Body of pancreas (tissue), 4 donors: ENCODE measurements around the gene ABHD17A. TPM values are rescaled to one million over a fixed set of nuclear protein-coding genes. Genes with fewer than 3 reads are reported as not detected.

Experiments
- ATAC-seq: fragments of 150-250 bp; one replicate; pipeline ENCODE4 v1.9.1; 2016
- DNase-seq, 4 donors: peaks; one replicate each; pipeline ENCODE4 v3.0.0-alpha.2; 2019
- H3K27ac ChIP-seq, 4 donors: fragments of 200-600 bp; sonication (generic); 1 replicate in 3 of 4; 2 replicates in 1 of 4; pipeline versions ENCODE4 v1.5.1 to v1.6.1; 2016 to 2019; ENCODE audit warnings: mild to moderate bottlenecking in 1 of 4, mixed read lengths in 1 of 4, moderate library complexity in 1 of 4
- H3K27me3 ChIP-seq, 2 donors: fragments of 200-600 bp; sonication (generic); one replicate each; pipeline ENCODE4 v1.6.0; 2016; ENCODE audit warnings: mild to moderate bottlenecking in 1 of 2
- H3K36me3 ChIP-seq, 2 donors: fragments of 200-600 bp; sonication (generic); replicated peaks in 1 of 2; 2 replicates each; pipeline ENCODE4 v1.5.1; 2016; ENCODE audit warnings: low read depth in 2 of 2; ENCODE audit not compliant: insufficient read depth in 1 of 2
- H3K4me1 ChIP-seq: fragments of 200-600 bp; sonication (generic); one replicate; pipeline ENCODE4 v1.6.0; 2016
- H3K4me3 ChIP-seq, 2 donors: fragments of 200-600 bp; sonication (generic); 1 replicate in 1 of 2; 2 replicates in 1 of 2; pipeline ENCODE4 v1.5.1; 2016 to 2019
- H3K9me3 ChIP-seq, 3 donors: fragments of 200-600 bp; sonication (generic); 1 replicate in 2 of 3; 2 replicates in 1 of 3; pipeline ENCODE4 v1.5.1; 2016
- POLR2A ChIP-seq, 3 donors: fragments of 450-650 bp; IDR thresholded peaks; one replicate each; pipeline ENCODE4 v1.6.1; 2016; ENCODE audit warnings: antibody characterized with exemption in 3 of 3, mild to moderate bottlenecking in 2 of 3
- WGBS, 2 donors: methylation state at CpG; one replicate each; pipeline ENCODE4 v1.1.5; 2017; 5-methylcytosine and 5-hydroxymethylcytosine counted together
- intact Hi-C: fragments of 100-400 bp; cut with DNase I; formaldehyde crosslinking; loops from one replicate; pipeline ENCODE4 v1.15.1; 2023
- total RNA-seq, 2 donors: library from RNA; depleted of rRNA; stranded (reverse); fragments of >200 nt; gene quantifications; one replicate each; pipeline ENCODE4 v1.1.0, GENCODE V29; 2016
- TF ChIP-seq, protein P1 (sequence below), 7 experiments: fragments of 450-650 bp in 4 of 7; fragments of 200-600 bp in 3 of 7; sonication (generic) in 3 of 7; IDR thresholded peaks; one replicate each; pipeline ENCODE4 v1.5.1; 2016 to 2019; ENCODE audit warnings: antibody characterized with exemption in 7 of 7

ABHD17A gene
- total RNA-seq, 2 donors from 2014 or later = 56.8 to 100 TPM

DNA sequence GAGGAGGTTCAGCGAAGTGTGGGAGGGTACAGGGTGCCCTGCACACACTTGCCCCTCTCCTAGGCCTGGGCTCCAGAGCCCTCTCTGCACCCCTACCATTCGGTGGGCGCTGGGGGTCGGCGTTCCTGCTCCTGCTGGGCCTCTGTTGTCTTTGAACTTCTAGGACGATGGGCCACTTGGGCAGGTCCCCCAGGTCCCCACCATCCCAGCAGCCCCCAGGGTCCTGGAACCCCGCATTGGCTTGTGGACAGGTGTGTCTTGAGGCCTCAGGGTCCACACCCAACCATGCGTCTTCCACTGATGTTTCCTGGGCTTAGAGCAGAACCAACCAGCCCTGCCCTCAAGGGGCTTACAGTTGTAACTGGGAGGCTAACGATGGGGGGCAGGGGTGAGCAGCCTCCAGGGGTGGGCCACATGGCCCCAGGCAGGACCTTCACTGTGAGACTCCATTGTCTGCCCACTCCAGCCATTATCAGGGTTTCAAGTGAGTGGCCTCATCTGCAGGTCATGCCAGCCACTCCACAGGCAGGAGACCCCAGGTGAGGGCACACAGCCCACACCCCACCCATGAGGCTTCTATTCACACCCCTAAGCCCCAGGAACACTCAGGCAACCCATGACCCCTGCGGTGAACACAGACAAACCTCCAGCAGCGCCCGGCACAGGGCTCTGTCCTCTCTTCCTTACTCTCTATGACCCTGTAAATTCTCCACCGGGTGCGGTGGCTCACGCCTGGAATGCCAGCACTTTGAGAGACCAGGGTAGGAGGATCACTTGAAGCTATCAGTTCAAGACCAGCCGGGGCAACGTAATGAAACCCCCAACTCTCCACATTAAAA, 19.9 kb downstream of the ABHD17A start:
- H3K4me1 ChIP-seq = peaks cover 32% of the 10 kb centered on the region
- H3K36me3 ChIP-seq = no peaks in the 10 kb centered on the region
- H3K27ac ChIP-seq = peak overlapping the region; percentile 48 to 92 (median 78)
- no peaks in the 10 kb centered on the region for H3K27me3 ChIP-seq
- intact Hi-C loops = no loop called here
- DNase-seq (peak in 1 of 4 donors; percentile 15), ATAC-seq (no peak)
- no peaks in the 10 kb centered on the region for H3K9me3 ChIP-seq
- WGBS, 2 donors = 80 to 95% methylated on average over 10 to 14 of the region's 17 CpGs
- no peak overlapping the region for H3K4me3 ChIP-seq
- TF ChIP-seq, protein P1, sequence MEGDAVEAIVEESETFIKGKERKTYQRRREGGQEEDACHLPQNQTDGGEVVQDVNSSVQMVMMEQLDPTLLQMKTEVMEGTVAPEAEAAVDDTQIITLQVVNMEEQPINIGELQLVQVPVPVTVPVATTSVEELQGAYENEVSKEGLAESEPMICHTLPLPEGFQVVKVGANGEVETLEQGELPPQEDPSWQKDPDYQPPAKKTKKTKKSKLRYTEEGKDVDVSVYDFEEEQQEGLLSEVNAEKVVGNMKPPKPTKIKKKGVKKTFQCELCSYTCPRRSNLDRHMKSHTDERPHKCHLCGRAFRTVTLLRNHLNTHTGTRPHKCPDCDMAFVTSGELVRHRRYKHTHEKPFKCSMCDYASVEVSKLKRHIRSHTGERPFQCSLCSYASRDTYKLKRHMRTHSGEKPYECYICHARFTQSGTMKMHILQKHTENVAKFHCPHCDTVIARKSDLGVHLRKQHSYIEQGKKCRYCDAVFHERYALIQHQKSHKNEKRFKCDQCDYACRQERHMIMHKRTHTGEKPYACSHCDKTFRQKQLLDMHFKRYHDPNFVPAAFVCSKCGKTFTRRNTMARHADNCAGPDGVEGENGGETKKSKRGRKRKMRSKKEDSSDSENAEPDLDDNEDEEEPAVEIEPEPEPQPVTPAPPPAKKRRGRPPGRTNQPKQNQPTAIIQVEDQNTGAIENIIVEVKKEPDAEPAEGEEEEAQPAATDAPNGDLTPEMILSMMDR (IDR thresholded peaks at IDR 0.05) = no peak
- no peak for TF ChIP-seq POLR2A (IDR thresholded peaks at IDR 0.05)

DNA sequence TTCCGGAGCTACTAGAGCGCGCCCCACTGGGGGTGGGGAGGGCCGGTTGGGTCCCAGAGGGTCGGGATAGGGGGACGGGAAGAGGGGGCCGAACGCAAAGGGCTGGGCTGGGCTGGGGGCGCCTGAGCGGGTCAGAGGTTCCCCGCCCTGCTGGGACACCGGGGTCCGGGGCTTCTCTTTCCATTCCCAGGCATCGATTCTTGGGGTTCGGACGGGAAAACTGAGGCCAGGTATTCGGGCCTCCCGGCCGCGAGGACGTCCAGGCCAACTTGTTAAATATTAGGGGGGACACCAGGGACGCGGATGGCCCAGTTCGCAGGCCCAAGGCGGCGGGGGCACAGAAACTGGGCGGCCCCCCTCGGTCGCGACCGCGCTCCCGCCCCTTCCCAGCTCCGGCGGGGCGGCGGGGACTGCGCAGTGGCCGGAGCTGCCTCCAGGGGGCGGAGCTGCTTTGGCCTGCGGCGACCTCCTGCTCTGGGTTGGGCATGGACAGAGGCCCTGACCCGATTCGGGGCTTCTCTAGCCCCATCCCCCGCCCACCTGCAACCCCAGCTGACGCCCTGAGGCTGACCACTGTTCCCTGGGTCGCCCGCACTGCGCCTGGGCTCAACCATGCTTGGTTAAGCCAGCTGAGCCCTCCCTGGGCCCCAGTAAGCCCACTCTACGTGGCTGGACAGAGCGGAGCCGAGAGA, 20.7 kb downstream of the ABHD17A start:
- 7 to 27% methylated on average over 6 to 51 of the region's 52 CpGs for WGBS, 2 donors

DNA sequence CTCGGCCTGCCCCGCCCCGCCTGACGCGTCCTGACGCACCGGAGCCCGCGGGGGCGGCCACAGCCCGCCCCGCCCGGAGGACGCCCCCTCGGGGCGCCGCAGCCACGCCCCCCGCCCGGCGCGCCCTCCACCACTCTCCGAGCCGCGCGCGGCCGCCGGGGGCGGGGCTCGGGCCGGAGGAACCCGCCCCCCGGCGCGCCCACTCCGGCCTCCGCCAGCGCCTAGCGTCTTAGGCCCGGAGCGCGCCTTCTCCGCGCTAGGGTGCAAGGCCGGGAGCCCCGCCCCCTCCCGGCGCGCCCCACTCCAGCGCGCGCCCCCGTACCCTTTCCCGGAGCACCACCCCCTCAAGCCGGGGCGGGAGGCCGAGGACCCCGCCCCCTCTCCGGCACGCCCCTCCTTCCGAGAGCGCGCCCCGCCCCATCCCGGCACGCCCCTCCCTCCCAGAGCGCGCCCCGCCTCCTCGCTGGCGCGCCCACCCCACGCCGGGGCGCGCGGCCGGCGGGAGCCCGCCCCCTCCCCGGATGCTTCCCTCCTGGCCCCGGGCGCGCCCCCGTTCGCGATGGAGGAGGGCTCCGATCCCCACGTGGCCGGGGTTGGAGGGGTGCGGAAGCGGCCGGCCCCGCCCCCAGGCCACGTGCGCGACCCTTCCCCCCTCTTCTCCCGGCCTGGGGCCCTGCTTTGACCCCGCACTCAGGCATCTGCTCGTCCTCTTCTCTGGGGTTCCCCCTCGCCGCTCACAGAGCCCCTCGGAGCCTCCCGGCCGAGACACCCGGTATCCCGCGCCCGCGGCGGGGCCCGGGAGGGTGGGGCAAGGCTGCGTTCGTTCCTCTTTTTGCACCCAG, 21.4 kb downstream of the ABHD17A start:
- Histone ChIP-seq H3K4me3 (peak overlapping the region; percentile 62 to 66), H3K36me3 (no peaks in the 10 kb centered on the region), H3K4me1 (peaks cover 42% of the 10 kb centered on the region), H3K27ac (peak overlapping the region; percentile 48 to 92 (median 78)), H3K27me3 (no peaks in the 10 kb centered on the region), H3K9me3 (no peaks in the 10 kb centered on the region)
- TF ChIP-seq, protein P1 (IDR thresholded peaks at IDR 0.05) = peak in 1 of 7 experiments; percentile 3
- no peak for TF ChIP-seq POLR2A (IDR thresholded peaks at IDR 0.05)
- ATAC-seq = peak; percentile 80
- intact Hi-C loops = no loop called here
- 0% methylated on average over 20 of the region's 115 CpGs; no CpG with 5 or more reads in 1 of the 2 donors for WGBS, 2 donors
- peak; percentile 84 to 90 (median 87) for DNase-seq

More for the DNA sequence above, 20.7 kb downstream of the ABHD17A start:
- Histone ChIP-seq H3K4me1 (peaks cover 39% of the 10 kb centered on the region), H3K36me3 (no peaks in the 10 kb centered on the region), H3K4me3 (peak overlapping the region; percentile 62 to 66), H3K9me3 (no peaks in the 10 kb centered on the region), H3K27me3 (no peaks in the 10 kb centered on the region), H3K27ac (peak overlapping the region; percentile 48 to 92 (median 78))
- intact Hi-C loops = no loop called here
- ATAC-seq (peak; percentile 40), DNase-seq (peak; percentile 69 to 75 (median 71))
- TF ChIP-seq, protein P1 (IDR thresholded peaks at IDR 0.05) = peak; percentile 62 to 76 (median 72)
- peak in 1 of 3 donors; percentile 39 for TF ChIP-seq POLR2A (IDR thresholded peaks at IDR 0.05)

DNA sequence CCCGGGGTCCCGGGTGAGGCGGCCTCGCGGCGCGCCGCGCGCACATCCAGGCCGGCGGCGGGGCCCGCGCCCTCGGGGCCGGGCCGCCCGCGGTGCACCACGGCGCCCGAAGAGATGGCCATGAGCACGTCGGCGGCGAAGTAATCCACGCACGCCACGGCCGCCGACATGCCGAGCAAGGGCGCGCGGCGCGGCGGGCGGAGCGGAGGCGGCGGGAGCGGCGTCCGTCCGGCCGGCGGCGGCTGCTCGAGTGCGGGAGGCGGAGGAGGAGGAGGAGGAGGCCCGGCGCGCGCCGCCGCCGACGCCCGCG, 22.0 kb downstream of the ABHD17A start, which contains the start of gene KLF16:
TSS of gene KLF16 (minus strand) at position 252 of the 310 bp plus-strand sequence. CDS start at position 170, 82 bp downstream.
- TF ChIP-seq POLR2A (IDR thresholded peaks at IDR 0.05) = no peak
- TF ChIP-seq, protein P1 (IDR thresholded peaks at IDR 0.05) = no peak
- no peaks in the 10 kb centered on the region for H3K36me3 ChIP-seq
- H3K4me1 ChIP-seq = peaks cover 48% of the 10 kb centered on the region
- H3K27ac ChIP-seq = peak within 1 kb of the TSS; percentile 48 to 92 (median 78)
- H3K9me3 ChIP-seq = no peaks in the 10 kb centered on the region
- intact Hi-C loops = no loop called here
- DNase-seq = no peak
- ATAC-seq = no peak
- 1% methylated on average over 20 of the region's 63 CpGs; no CpG with 5 or more reads in 1 of the 2 donors for WGBS, 2 donors
- peak within 1 kb of the TSS; percentile 62 to 66 for H3K4me3 ChIP-seq
- H3K27me3 ChIP-seq = no peaks in the 10 kb centered on the region
